Bronchial epithelial cell (primary cell): ENCODE measurements around the gene OR10A2. TPM values are rescaled to one million over a fixed set of nuclear protein-coding genes. Genes with fewer than 3 reads are reported as not detected.
"Not testable (repeated sequence)": the region's sequence is repeated elsewhere in the genome, so short reads cannot be mapped to it uniquely, and the experiment has no call there.

ENCODE experiments used
- DNase-seq: peaks from one replicate; pipeline ENCODE4 v3.0.0-alpha.2; 2010; ENCODE audit warnings: low read depth
- FAIRE-seq: peaks from 2 replicates; lab custom pipeline; 2011; peaks lifted over from hg19 to GRCh38; lab: Jason Lieb, UNC
- H3K27me3 ChIP-seq: 2 replicates; pipeline ENCODE4 v1.5.1; 2011; ENCODE audit warnings: low read length; ENCODE audit not compliant: control insufficient read depth, insufficient read depth
- H3K36me3 ChIP-seq: 2 replicates; pipeline ENCODE4 v1.5.1; 2011; ENCODE audit warnings: low read length; ENCODE audit not compliant: control insufficient read depth, insufficient read depth
- H3K4me3 ChIP-seq: 2 replicates; pipeline ENCODE4 v1.5.1; 2011; ENCODE audit warnings: mild to moderate bottlenecking, low read depth, low read length, control low read depth
- CTCF ChIP-seq: IDR thresholded peaks from 2 replicates; pipeline ENCODE4 v1.5.1; 2011; ENCODE audit warnings: mild to moderate bottlenecking, moderate library complexity, low read length, control low read depth, inconsistent platforms; ENCODE audit not compliant: insufficient read depth, severe bottlenecking
- total RNA-seq: library from RNA; depleted of rRNA; stranded (reverse); fragments of >200 nt; gene quantifications from 2 replicates; pipeline ENCODE4 v1.2.1, GENCODE V29; 2014

The OR10A2 gene
- total RNA-seq, 1 donor from 2014 or later: not detected

DNA sequence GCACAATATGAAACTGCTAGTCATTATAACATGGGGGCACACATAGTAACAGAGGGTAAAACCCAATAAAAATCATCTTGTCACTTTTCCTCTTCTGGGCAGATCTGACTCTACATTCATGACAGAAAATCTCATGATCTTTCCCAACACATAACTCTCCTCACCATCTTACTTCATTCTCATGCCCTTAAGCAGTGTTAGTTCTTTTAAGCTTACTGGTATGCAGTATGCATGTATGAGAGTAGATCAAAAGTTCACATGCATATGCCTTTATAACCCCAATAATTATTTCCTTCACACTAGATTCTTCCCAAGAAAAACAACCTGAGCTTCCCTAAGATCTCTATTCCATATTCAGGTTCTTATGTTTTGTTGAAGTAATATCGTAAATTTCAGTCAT is 8.4 kb downstream of the OR10A2 start:
- Histone ChIP-seq H3K4me3 (no peak overlapping the region), H3K27me3 (no peaks in the 10 kb centered on the region), H3K36me3 (no peaks in the 10 kb centered on the region)
- no peak for DNase-seq
- TF ChIP-seq CTCF: no peak
- FAIRE-seq: no peak

DNA sequence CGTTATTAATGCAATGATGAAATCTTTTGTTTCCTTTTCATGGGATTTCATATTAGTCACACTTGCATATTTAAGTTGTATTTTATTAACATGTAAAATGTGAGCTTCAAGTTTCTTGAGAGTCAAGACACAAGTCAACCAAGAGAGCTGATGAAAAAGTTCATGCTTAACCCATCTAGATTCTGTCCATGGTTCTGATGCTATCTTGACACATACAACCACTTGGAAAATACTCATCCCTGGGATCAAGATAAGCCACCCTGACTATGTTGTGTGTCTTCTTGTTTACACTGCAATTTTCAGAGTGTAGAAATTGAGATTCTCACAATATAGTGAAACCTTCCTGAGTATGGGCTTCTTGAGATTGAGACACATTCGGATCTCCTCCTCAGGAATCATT is 12.9 kb downstream of the OR10A2 start:
- Histone ChIP-seq H3K27me3 (no peaks in the 10 kb centered on the region), H3K4me3 (no peak overlapping the region), H3K36me3 (no peaks in the 10 kb centered on the region)
- TF ChIP-seq CTCF: no peak
- no peak for FAIRE-seq
- no peak for DNase-seq

DNA sequence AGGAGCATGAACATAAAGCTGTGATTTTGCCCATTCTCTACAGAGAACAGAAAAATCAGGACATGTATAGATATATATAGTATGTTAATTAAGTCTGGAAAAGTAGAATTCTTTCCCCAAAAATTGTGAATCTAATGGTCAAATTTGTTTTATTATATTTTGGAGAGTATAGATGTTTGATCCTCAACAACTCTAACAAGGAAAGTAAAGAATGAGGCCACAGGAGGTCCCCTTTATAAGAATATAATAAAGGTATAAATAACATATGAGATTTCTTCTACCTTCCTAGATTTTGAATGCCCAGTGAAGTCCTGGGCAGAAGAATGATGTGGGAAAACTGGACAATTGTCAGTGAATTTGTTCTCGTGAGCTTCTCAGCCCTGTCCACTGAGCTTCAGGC is 13.5 kb downstream of the OR10A2 start, which contains the start of gene OR10A4:
TSS of gene OR10A4 (plus strand) at position 301 of the 400 bp plus-strand sequence. CDS start at position 324, 23 bp downstream.
- FAIRE-seq (no peak), DNase-seq (no peak)
- no peak within 1 kb of the TSS for H3K4me3 ChIP-seq
- H3K27me3 ChIP-seq: no peaks in the 10 kb centered on the region
- H3K36me3 ChIP-seq: no peaks in the 10 kb centered on the region
- no peak for TF ChIP-seq CTCF

GRCh38 chr11:6876914-6877313 is 14.1 kb downstream of the OR10A2 start:
- Histone ChIP-seq H3K36me3 (no peaks in the 10 kb centered on the region), H3K27me3 (no peaks in the 10 kb centered on the region), H3K4me3 (no peak overlapping the region)
- no peak for TF ChIP-seq CTCF
- FAIRE-seq (no peak), DNase-seq (no peak)

DNA sequence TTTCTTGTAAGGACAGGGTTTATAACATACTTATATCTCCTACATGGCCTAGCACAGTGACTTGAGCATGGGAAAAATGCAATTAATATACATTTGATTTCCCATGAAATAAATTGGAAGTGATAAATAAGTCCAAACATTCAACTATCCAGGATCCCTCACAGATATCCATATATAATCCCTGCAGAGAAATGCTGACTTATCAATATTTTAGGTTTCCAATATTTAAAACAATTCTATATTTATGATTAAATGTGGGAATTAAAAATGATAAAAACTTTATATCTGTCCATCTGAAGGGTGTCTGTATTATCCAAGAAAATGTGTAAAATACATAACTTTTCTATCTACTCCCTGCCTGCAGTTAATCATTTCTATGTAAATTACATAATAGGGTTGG is 19.9 kb downstream of the OR10A2 start:
- TF ChIP-seq CTCF: no peak
- FAIRE-seq (no peak), DNase-seq (no peak)
- no peak overlapping the region for H3K4me3 ChIP-seq
- H3K27me3 ChIP-seq: no peaks in the 10 kb centered on the region
- no peaks in the 10 kb centered on the region for H3K36me3 ChIP-seq

DNA sequence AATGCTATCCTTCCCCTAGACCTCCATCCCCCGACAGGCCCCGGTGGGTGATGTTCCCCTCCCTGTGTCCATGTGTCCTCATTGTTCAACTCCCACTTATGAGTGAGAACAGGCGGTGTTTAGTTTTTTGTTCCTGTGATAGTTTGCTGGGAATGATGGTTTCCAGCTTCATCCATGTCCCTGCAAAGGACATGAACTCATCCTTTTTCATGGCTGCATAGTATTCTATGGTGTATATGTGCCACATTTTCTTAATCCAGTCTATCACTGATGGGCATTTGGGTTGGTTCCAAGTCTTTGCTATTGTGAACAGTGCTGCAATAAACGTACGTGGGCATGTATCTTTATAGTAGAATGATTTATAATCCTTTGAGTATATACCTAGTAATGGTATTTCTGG is 24.9 kb downstream of the OR10A2 start:
- not testable (repeated sequence) for H3K27me3 ChIP-seq, DNase-seq, H3K36me3 ChIP-seq, H3K4me3 ChIP-seq, FAIRE-seq
